Nephron (organoid): ENCODE results near the gene ILDR2.

Source experiments
- H3K27ac Mint-ChIP-seq, 3 experiments: 2 replicates each; pipeline ENCODE4 v1.8.0; 2020; ENCODE audit warnings: mixed read lengths in 3 of 3, mild to moderate bottlenecking in 2 of 3, moderate library complexity in 1 of 3
- H3K27me3 Mint-ChIP-seq: 2 replicates; pipeline ENCODE4 v1.8.0; 2021; ENCODE audit warnings: low read depth, mild to moderate bottlenecking, moderate library complexity, mixed read lengths
- H3K36me3 Mint-ChIP-seq: 2 replicates; pipeline ENCODE4 v1.8.0; 2020; ENCODE audit warnings: low read depth, mixed read lengths
- H3K4me1 Mint-ChIP-seq: 2 replicates; pipeline ENCODE4 v1.8.0; 2020; ENCODE audit warnings: mixed read lengths
- H3K4me3 Mint-ChIP-seq, 3 experiments: 2 replicates each; pipeline ENCODE4 v1.8.0; 2020; ENCODE audit warnings: mild to moderate bottlenecking in 3 of 3, mixed read lengths in 3 of 3, moderate library complexity in 2 of 3
- H3K9me3 Mint-ChIP-seq: 2 replicates; pipeline ENCODE4 v1.8.0; 2020; ENCODE audit warnings: mixed read lengths
- TF ChIP-seq, protein P1 (sequence below), 3 experiments: fragments of 200-600 bp; sonication (generic); IDR thresholded peaks; one replicate each; pipeline ENCODE4 v1.5.0; 2021; ENCODE audit warnings: antibody characterized with exemption in 3 of 3; ENCODE audit not compliant: unreplicated experiment in 3 of 3

ILDR2 gene

DNA sequence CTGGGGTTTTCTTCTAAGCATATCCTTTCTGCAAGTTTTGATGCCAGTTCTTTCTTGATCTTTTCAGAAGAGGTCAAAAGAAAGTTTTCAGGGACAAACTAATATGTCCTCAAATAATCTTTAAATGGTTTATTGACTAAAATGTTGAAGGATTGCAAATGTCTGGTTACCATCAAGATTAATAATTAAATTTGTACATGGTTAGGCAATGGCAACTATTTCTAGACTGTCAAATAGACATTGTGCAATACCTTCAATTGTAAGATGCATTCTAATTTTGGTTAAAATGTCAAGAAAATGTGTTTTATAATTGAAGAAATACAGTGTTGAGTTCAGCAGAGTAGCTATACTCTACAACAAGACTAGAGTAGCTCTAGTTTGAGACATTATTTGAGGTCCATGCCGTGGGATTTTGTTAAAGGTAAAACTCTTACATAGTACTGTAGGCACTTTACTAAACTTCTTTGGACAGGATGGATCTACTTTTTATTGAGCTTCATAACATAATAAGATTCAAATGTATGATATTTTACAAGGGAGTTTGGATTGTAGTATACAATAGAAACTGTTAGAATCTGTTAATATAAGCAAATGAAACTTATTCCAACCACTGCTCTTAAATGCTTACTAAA, 36.3 kb upstream of the ILDR2 start:
- Mint-ChIP-seq H3K27ac (no peak overlapping the region), H3K4me3 (no peak overlapping the region), H3K4me1 (no peaks in the 10 kb centered on the region), H3K9me3 (no peaks in the 10 kb centered on the region), H3K36me3 (no peaks in the 10 kb centered on the region), H3K27me3 (no peaks in the 10 kb centered on the region)
- TF ChIP-seq, protein P1, sequence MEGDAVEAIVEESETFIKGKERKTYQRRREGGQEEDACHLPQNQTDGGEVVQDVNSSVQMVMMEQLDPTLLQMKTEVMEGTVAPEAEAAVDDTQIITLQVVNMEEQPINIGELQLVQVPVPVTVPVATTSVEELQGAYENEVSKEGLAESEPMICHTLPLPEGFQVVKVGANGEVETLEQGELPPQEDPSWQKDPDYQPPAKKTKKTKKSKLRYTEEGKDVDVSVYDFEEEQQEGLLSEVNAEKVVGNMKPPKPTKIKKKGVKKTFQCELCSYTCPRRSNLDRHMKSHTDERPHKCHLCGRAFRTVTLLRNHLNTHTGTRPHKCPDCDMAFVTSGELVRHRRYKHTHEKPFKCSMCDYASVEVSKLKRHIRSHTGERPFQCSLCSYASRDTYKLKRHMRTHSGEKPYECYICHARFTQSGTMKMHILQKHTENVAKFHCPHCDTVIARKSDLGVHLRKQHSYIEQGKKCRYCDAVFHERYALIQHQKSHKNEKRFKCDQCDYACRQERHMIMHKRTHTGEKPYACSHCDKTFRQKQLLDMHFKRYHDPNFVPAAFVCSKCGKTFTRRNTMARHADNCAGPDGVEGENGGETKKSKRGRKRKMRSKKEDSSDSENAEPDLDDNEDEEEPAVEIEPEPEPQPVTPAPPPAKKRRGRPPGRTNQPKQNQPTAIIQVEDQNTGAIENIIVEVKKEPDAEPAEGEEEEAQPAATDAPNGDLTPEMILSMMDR (IDR thresholded peaks at IDR 0.05; ENCODE audit: unreplicated experiment in 3 of 3), result no peak

DNA sequence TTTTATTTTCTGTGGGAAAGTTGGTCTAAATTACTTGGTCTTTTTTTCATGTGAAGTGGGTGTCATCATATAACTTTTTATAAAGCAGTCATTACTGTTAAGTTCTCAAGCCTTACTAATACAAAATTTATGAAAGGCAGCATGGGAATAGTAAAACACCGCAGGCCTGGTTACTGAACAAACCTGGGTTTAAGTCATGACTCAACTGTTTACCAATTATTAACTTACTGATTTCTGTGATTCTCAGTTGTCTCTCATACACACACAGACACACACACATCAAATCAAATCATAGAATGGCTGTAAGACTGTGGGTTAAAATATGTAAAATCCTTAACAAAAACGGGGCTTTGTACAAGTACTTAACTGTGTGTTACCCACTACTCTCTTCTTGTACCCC, 28.4 kb upstream of the ILDR2 start:
- Mint-ChIP-seq H3K4me3 (no peak overlapping the region), H3K27me3 (peaks cover 3% of the 10 kb centered on the region), H3K4me1 (no peaks in the 10 kb centered on the region), H3K27ac (peak overlapping the region; percentile 48 to 81 (median 55)), H3K36me3 (no peaks in the 10 kb centered on the region), H3K9me3 (peaks cover 14% of the 10 kb centered on the region)
- TF ChIP-seq, protein P1 (IDR thresholded peaks at IDR 0.05; ENCODE audit: unreplicated experiment in 3 of 3), result no peak

DNA sequence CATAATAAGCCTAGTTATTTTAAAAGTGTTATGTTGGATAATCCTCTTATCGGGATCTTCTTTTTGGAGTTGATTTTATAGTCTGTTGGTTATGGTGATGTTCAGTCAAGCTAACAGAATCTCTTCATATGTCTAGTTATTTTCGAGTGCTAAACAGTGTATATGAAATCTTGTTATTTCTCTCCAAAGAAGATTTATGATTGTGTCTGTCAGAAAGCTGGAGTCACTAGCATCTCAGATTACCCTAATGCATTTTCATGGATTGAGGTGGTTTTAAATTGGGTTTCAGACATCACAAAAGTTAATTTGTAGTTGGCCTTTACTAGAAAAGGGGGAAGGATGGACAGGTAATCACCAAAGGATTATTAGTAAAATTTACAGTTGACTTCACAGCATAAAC, 27.0 kb upstream of the ILDR2 start:
- TF ChIP-seq, protein P1 (IDR thresholded peaks at IDR 0.05; ENCODE audit: unreplicated experiment in 3 of 3), result no peak
- no peak overlapping the region for H3K4me3 Mint-ChIP-seq
- H3K27ac Mint-ChIP-seq, result no peak overlapping the region
- H3K27me3 Mint-ChIP-seq, result peaks cover 3% of the 10 kb centered on the region
- H3K9me3 Mint-ChIP-seq, result peaks cover 14% of the 10 kb centered on the region
- H3K4me1 Mint-ChIP-seq, result no peaks in the 10 kb centered on the region
- no peaks in the 10 kb centered on the region for H3K36me3 Mint-ChIP-seq

DNA sequence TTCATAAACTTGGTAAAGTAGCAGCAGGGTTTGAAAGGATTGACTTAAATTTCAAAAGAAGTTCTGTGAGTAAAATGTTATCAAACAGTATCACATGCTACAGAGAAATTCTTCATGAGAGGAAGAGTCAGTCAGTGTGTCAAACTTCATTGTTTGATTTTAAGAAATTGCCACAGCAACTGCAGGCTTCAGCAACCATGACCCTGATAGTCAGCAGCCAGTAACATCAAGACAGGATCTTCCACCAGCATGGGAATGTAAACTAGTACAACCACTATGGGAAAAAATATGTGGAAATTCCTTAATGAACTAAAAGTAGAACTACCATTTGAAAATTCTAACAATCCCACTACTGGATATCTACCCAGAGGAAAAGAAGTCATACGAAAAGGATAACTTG, 25.2 kb upstream of the ILDR2 start:
- Mint-ChIP-seq H3K36me3 (no peaks in the 10 kb centered on the region), H3K4me3 (no peak overlapping the region), H3K4me1 (no peaks in the 10 kb centered on the region), H3K27me3 (peaks cover 3% of the 10 kb centered on the region), H3K27ac (no peak overlapping the region), H3K9me3 (peaks cover 14% of the 10 kb centered on the region)
- TF ChIP-seq, protein P1 (IDR thresholded peaks at IDR 0.05; ENCODE audit: unreplicated experiment in 3 of 3), result no peak

DNA sequence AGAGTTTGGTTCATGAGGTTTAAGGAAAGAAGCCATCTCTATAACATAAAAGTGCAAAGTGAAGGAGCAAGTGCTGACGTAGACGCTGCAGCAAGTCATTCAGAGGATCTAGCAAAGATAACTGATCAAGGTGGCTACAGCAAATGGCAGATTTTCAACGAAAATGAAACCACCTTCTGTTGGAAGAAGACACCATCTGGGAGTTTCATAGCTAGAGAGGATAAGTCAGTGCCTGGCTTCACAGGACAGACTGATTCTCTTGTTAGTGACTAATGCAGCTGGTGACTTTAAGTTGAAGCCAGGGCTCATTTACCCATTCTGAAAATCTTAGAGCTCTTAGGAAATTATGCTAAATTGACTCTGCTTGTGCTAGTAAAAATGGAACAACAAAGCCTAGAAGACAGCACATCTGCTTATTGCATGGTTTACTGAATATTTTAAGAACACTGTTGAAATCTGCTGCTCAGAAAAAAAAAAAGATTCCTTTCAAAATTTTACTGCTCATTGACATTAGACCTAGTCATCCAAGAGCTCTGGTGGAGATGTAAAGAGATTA, 24.2 kb upstream of the ILDR2 start:
- Mint-ChIP-seq H3K36me3 (no peaks in the 10 kb centered on the region), H3K9me3 (peaks cover 14% of the 10 kb centered on the region), H3K27me3 (peaks cover 3% of the 10 kb centered on the region), H3K4me1 (no peaks in the 10 kb centered on the region), H3K27ac (no peak overlapping the region), H3K4me3 (no peak overlapping the region)
- TF ChIP-seq, protein P1 (IDR thresholded peaks at IDR 0.05; ENCODE audit: unreplicated experiment in 3 of 3), result no peak

DNA sequence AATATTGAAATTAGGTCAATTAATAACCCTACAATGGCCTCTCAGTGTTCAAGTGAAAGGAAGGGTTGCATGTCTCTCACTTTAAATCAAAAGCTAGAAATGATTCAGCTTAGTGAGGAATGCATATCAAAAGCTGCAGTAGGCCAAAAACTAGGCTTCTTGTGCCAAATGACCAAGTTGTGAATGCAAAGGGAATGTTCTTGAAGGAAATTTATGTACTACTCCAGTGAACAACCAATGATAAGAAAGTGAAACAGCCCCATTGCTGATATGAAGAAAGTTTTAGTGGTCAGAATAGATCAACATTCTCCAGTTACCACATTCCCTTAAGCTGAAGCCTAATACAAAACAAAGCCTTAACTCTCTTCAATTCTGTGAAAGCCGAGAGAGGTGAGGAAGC, 23.7 kb upstream of the ILDR2 start:
- Mint-ChIP-seq H3K36me3 (no peaks in the 10 kb centered on the region), H3K4me1 (no peaks in the 10 kb centered on the region), H3K27me3 (peaks cover 3% of the 10 kb centered on the region), H3K9me3 (peaks cover 14% of the 10 kb centered on the region), H3K4me3 (no peak overlapping the region), H3K27ac (no peak overlapping the region)
- TF ChIP-seq, protein P1 (IDR thresholded peaks at IDR 0.05; ENCODE audit: unreplicated experiment in 3 of 3), result no peak
